Measurements from ENCODE around the gene MRM1.

Gene MRM1

GRCh38 chr17:36657390-36657762, 56.0 kb downstream of the MRM1 start:
- Mint-ChIP-seq H3K4me1 (peaks cover 10% of the 10 kb centered on the region), H3K36me3 (peaks cover 2% of the 10 kb centered on the region), H3K27me3 (peaks cover 35% of the 10 kb centered on the region), H3K27ac (no peak overlapping the region), H3K9me3 (no peaks in the 10 kb centered on the region), H3K4me3 (peak overlapping the region; percentile 81)
- no peak for DNase-seq (ENCODE audit: low spot score in 2 of 2)
- no peak for ATAC-seq (ENCODE audit: low read depth)

DNA sequence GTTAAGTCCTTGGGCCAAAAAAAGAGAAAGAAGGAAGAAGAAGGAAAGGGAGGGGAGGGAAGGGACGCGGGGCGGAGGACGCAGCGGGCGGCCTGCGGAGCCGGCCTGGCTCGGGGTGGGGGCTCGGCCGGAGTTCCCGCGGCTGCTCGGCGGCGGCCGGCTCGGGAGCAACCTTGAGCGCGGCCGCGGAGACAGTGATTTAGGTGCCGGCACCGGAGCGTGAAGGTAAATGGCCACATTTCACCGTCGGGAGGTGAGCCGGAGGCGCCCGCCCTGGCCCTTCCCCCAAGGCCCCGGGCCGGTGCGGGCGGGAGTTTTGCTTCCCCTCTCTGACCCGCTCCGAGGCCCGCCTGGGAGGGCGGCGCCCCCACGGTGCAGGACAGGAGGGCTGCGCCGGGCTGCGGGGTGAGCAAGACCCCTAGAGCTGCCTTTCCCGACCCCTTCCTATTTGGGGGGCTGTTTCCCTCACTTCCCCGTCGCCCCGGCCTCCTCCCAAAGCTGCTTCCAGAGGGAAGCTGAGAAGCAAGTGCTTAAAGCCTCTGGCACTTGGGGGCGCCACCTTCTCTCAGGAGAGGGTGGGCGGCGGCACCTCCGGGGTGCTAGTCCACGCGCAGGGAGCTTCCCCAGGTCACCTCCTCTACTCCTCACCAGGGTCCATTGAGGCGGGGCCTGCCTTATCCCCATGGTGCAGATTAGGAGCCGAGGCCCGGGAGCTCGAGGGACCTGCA, 56.5 kb downstream of the MRM1 start:
- Mint-ChIP-seq H3K27ac (no peak overlapping the region), H3K36me3 (peaks cover 2% of the 10 kb centered on the region), H3K4me1 (peaks cover 10% of the 10 kb centered on the region), H3K27me3 (peaks cover 36% of the 10 kb centered on the region), H3K9me3 (no peaks in the 10 kb centered on the region), H3K4me3 (peak overlapping the region; percentile 81)
- peak; percentile 58 for ATAC-seq (ENCODE audit: low read depth)
- DNase-seq (ENCODE audit: low spot score in 2 of 2) = no peak

All from memory B cell (primary cell).